ENCODE measurements around the gene NT5C2.
"Not testable (repeated sequence)": the region's sequence is repeated elsewhere in the genome, so short reads cannot be mapped to it uniquely, and the experiment has no call there.

Gene NT5C2

GRCh38 chr10:103166523-103166922 lies 26.5 kb downstream of the NT5C2 start:
- H3K27me3 Mint-ChIP-seq (ENCODE audit: low read depth), result no peaks in the 10 kb centered on the region
- peaks cover 32% of the 10 kb centered on the region for H3K36me3 Mint-ChIP-seq (ENCODE audit: low read depth)
- H3K9me3 Mint-ChIP-seq, result peaks cover 3% of the 10 kb centered on the region
- DNase-seq (ENCODE audit: low spot score), result no peak
- H3K4me1 Mint-ChIP-seq (ENCODE audit: low read depth), result peaks cover 3% of the 10 kb centered on the region
- H3K27ac Mint-ChIP-seq, result no peak overlapping the region
- no peak overlapping the region for H3K4me3 Mint-ChIP-seq

- H3K4me3 Mint-ChIP-seq; DNase-seq (ENCODE audit: low spot score); H3K27me3 Mint-ChIP-seq (ENCODE audit: low read depth); H3K4me1 Mint-ChIP-seq (ENCODE audit: low read depth); H3K27ac Mint-ChIP-seq; H3K9me3 Mint-ChIP-seq: not testable (repeated sequence)
- peaks cover 32% of the 10 kb centered on the region for H3K36me3 Mint-ChIP-seq (ENCODE audit: low read depth)
Observed at GRCh38 chr10:103163766-103164403, 29.2 kb downstream of the NT5C2 start.

DNA sequence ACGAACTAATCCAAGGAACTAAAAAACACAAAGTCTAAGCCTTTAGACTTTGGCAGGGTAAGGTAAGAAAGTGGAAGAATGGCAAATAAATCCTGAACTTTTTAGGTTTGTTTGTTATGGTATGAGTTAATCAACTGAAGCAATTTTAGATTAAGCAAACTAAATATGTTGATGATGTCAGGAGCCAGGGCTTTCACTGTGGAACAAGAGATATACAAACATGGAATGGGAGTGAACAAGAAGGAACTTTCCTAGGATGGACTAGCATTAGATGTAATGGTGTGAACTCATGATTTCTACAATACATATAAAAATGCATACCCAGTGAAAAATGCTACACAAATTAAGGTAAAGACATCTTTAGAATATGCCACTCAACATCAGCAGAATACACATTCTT lies 35.8 kb downstream of the NT5C2 start:
- Mint-ChIP-seq H3K27ac (no peak overlapping the region), H3K36me3 (ENCODE audit: low read depth) (peaks cover 29% of the 10 kb centered on the region), H3K9me3 (no peaks in the 10 kb centered on the region), H3K27me3 (ENCODE audit: low read depth) (no peaks in the 10 kb centered on the region), H3K4me3 (no peak overlapping the region), H3K4me1 (ENCODE audit: low read depth) (peaks cover 4% of the 10 kb centered on the region)
- DNase-seq (ENCODE audit: low spot score), result no peak

DNA sequence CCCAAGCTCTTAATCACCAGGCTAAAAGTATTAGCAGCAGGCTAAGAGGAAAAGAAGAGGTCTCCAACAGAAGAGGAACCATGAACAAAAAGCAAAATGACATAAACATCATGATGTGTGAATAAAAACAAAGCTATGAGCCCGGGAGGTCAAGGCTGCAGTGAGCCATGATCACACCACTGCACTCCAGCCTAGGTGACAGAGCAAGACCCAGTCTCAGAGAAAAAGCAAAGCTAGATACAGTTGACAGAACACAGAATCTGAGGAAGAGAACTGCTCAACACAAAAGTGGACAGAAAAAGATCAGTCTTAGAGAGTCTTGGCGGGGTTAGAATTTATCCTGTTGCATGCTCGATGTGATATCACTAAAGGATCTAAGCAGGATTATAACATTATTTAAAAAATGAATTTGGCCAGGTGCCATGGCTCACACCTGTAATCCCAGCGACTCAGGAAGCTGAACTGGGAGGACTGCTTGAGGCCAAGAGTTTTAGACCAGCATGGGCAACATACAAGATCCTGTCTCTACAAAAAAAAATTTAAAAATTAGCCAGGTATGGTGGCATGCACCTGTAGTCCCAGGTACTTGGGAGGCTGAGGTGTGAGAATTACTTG lies 37.5 kb downstream of the NT5C2 start:
- H3K4me3 Mint-ChIP-seq, result no peak overlapping the region
- peaks cover 4% of the 10 kb centered on the region for H3K4me1 Mint-ChIP-seq (ENCODE audit: low read depth)
- H3K27ac Mint-ChIP-seq, result no peak overlapping the region
- no peaks in the 10 kb centered on the region for H3K9me3 Mint-ChIP-seq
- no peak for DNase-seq (ENCODE audit: low spot score)
- H3K36me3 Mint-ChIP-seq (ENCODE audit: low read depth), result peaks cover 30% of the 10 kb centered on the region
- H3K27me3 Mint-ChIP-seq (ENCODE audit: low read depth), result no peaks in the 10 kb centered on the region

DNA sequence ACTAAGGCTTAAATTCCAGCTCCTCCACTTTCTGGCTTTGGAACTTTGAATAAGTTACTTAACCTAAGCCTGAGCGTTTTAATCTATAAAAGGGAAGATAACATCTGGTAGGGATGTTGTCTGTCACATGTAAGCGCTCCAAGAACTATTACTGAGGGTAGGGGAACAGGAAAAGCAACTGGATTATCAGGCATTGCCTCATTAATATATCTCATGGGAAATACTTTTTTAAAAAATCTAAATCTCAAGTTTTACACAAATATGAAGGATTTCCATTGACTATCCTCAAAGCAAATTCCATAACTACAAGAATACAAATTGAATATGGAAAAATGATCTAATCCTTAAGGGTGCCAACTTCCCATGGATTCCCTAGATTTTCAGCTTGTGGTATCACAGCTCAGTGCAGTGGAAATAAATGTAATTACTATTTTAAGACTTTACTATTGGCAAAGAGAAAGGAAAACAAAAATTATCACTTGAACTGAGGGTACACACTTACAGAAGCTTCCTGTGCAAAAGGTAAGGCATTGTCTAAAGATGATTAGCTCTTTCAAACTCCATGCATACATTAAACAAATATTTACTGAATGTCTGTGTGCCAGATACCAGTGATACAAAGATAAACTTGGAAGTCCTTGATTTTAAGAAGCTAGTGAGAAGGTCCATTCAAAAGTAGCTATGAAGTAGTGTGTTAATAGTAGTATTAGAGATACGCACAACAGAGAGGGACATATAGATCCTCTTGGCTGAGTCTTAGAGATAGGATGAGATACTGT lies 38.4 kb downstream of the NT5C2 start:
- peaks cover 30% of the 10 kb centered on the region for H3K36me3 Mint-ChIP-seq (ENCODE audit: low read depth)
- no peaks in the 10 kb centered on the region for H3K9me3 Mint-ChIP-seq
- peaks cover 2% of the 10 kb centered on the region for H3K4me1 Mint-ChIP-seq (ENCODE audit: low read depth)
- H3K27ac Mint-ChIP-seq, result no peak overlapping the region
- H3K27me3 Mint-ChIP-seq (ENCODE audit: low read depth), result no peaks in the 10 kb centered on the region
- no peak for DNase-seq (ENCODE audit: low spot score)
- H3K4me3 Mint-ChIP-seq, result no peak overlapping the region

GRCh38 chr10:103153302-103154197 lies 39.5 kb downstream of the NT5C2 start:
- DNase-seq (ENCODE audit: low spot score), result no peak
- peaks cover 29% of the 10 kb centered on the region for H3K36me3 Mint-ChIP-seq (ENCODE audit: low read depth)
- H3K9me3 Mint-ChIP-seq, result no peaks in the 10 kb centered on the region
- H3K4me1 Mint-ChIP-seq (ENCODE audit: low read depth), result peaks cover 2% of the 10 kb centered on the region
- no peak overlapping the region for H3K4me3 Mint-ChIP-seq
- no peaks in the 10 kb centered on the region for H3K27me3 Mint-ChIP-seq (ENCODE audit: low read depth)
- peak overlapping the region; percentile 4 for H3K27ac Mint-ChIP-seq

DNA sequence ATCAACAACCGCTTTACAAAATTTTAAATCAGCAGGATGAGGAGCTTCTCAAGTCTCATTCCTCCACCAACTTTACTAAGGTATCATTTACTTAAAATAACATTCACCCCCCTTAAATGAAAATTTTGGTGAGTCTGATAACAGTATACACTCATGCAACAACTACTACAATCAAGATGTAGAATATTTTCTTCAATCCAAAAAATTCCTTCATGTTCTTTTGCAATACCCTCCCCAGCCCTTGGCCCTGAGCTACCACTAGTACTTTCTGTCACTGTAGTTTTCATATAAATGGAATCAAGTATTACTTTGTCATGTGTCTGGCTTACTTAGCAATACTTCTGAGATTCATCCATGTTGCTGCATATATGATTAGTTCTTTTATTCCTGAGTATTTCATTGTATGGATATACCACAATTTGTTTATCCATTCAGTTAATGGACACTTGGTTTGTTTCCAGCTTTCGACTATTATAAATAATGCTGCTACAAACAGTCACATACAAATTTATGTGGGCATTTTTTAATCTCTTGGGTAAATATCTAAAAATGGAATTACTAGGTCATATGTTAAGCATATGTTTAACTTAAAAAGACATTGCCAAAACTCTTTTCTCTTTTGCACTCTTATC lies 43.0 kb downstream of the NT5C2 start:
- H3K27ac Mint-ChIP-seq, result no peak overlapping the region
- H3K27me3 Mint-ChIP-seq (ENCODE audit: low read depth), result no peaks in the 10 kb centered on the region
- no peaks in the 10 kb centered on the region for H3K9me3 Mint-ChIP-seq
- DNase-seq (ENCODE audit: low spot score), result no peak
- no peak overlapping the region for H3K4me3 Mint-ChIP-seq
- H3K36me3 Mint-ChIP-seq (ENCODE audit: low read depth), result peaks cover 26% of the 10 kb centered on the region
- H3K4me1 Mint-ChIP-seq (ENCODE audit: low read depth), result peaks cover 2% of the 10 kb centered on the region

GRCh38 chr10:103147645-103148044 lies 45.4 kb downstream of the NT5C2 start:
- Mint-ChIP-seq H3K27ac (no peak overlapping the region), H3K36me3 (ENCODE audit: low read depth) (peaks cover 26% of the 10 kb centered on the region), H3K4me3 (no peak overlapping the region), H3K9me3 (no peaks in the 10 kb centered on the region), H3K27me3 (ENCODE audit: low read depth) (no peaks in the 10 kb centered on the region), H3K4me1 (ENCODE audit: low read depth) (no peaks in the 10 kb centered on the region)
- no peak for DNase-seq (ENCODE audit: low spot score)

- H3K4me3 Mint-ChIP-seq, result no peak overlapping the region
Observed at GRCh38 chr10:103145860-103146466, 47.1 kb downstream of the NT5C2 start.

GRCh38 chr10:103145046-103145445 lies 48.0 kb downstream of the NT5C2 start:
- H3K27ac Mint-ChIP-seq, result no peak overlapping the region
- no peaks in the 10 kb centered on the region for H3K4me1 Mint-ChIP-seq (ENCODE audit: low read depth)
- DNase-seq (ENCODE audit: low spot score), result no peak
- H3K9me3 Mint-ChIP-seq, result no peaks in the 10 kb centered on the region
- peaks cover 27% of the 10 kb centered on the region for H3K36me3 Mint-ChIP-seq (ENCODE audit: low read depth)
- H3K27me3 Mint-ChIP-seq (ENCODE audit: low read depth), result no peaks in the 10 kb centered on the region
- no peak overlapping the region for H3K4me3 Mint-ChIP-seq

More at GRCh38 chr10:103145860-103146466, 47.1 kb downstream of the NT5C2 start:
- DNase-seq (ENCODE audit: low spot score), result no peak
- Mint-ChIP-seq H3K36me3 (ENCODE audit: low read depth) (peaks cover 28% of the 10 kb centered on the region), H3K27ac (no peak overlapping the region), H3K9me3 (no peaks in the 10 kb centered on the region), H3K4me1 (ENCODE audit: low read depth) (no peaks in the 10 kb centered on the region), H3K27me3 (ENCODE audit: low read depth) (no peaks in the 10 kb centered on the region)

DNA sequence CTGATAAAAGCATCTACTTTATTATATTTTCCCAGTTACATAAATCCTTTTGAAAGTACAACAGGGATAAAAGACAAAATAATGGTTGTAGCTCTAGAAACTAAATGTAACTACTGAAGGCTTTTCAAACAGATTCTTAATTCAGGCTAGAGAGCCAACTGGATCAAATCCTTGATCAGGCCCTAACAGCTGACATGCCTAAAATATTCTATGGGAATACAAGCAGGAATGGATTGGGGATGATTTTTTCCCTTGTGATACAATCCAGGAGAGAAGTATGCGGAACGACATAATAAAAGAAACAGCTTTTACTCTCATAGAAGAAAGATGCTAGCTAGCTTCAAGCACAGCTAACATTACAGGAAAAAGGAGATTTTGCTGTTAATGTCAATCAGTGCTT lies 49.0 kb downstream of the NT5C2 start:
- peaks cover 25% of the 10 kb centered on the region for H3K36me3 Mint-ChIP-seq (ENCODE audit: low read depth)

DNA sequence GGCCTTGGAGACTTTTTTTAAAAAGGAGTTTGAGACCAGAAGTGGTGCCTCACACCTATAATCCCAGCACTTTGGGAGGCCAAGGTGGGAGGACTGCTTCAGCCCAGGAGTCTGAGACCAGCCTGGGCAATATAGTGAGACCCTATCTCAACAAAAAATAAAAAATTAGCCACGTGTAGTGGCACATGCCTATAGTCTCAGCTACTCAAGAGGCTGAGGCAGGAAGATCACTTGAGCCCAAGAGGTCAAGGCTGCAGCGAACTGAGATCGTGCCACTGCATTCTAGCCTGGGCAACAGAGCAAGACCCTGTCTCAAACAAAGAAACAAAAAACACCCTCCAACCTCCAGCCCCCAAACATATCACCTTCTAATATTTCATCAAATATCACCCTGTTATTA lies 49.4 kb downstream of the NT5C2 start:
- H3K4me1 Mint-ChIP-seq (ENCODE audit: low read depth); H3K27me3 Mint-ChIP-seq (ENCODE audit: low read depth); DNase-seq (ENCODE audit: low spot score); H3K4me3 Mint-ChIP-seq; H3K27ac Mint-ChIP-seq; H3K9me3 Mint-ChIP-seq: not testable (repeated sequence)
- H3K36me3 Mint-ChIP-seq (ENCODE audit: low read depth), result peaks cover 27% of the 10 kb centered on the region

More for the DNA sequence above, 49.0 kb downstream of the NT5C2 start:
- Mint-ChIP-seq H3K4me3 (no peak overlapping the region), H3K4me1 (ENCODE audit: low read depth) (no peaks in the 10 kb centered on the region), H3K27me3 (ENCODE audit: low read depth) (no peaks in the 10 kb centered on the region), H3K27ac (no peak overlapping the region), H3K9me3 (no peaks in the 10 kb centered on the region)
- DNase-seq (ENCODE audit: low spot score), result no peak

DNA sequence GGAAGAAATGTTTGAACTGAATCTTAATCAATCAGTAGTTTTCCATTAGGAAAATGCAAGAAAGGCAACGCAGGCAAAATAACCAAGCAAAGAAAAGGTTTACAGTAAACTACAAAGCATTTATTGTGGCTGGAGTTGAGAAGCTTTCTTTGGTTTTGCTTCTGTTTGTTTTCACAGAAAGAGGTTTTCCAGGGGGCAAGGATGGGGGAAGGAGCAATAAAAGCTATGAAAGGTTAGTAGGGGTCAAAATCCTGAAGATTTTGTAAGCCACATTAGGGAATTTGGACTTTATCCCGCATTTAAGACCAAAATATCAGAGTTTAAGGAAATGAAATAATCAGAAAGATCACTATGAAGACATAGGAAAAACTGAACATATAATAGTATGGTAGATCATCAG lies 51.1 kb downstream of the NT5C2 start:
- no peak for DNase-seq (ENCODE audit: low spot score)
- H3K4me3 Mint-ChIP-seq, result no peak overlapping the region
- H3K9me3 Mint-ChIP-seq, result no peaks in the 10 kb centered on the region
- H3K27me3 Mint-ChIP-seq (ENCODE audit: low read depth), result no peaks in the 10 kb centered on the region
- no peak overlapping the region for H3K27ac Mint-ChIP-seq
- peaks cover 35% of the 10 kb centered on the region for H3K36me3 Mint-ChIP-seq (ENCODE audit: low read depth)
- no peaks in the 10 kb centered on the region for H3K4me1 Mint-ChIP-seq (ENCODE audit: low read depth)
